DMS153 treated with DMSO at 0.1 percent for 48 hours (cell line): ENCODE measurements around the gene SNORC.

Source experiments
- DNase-seq: peaks from one replicate; lab custom pipeline; 2025; ENCODE audit not compliant: unreplicated experiment; lab: John Stamatoyannopoulos, UW

Gene SNORC

DNA sequence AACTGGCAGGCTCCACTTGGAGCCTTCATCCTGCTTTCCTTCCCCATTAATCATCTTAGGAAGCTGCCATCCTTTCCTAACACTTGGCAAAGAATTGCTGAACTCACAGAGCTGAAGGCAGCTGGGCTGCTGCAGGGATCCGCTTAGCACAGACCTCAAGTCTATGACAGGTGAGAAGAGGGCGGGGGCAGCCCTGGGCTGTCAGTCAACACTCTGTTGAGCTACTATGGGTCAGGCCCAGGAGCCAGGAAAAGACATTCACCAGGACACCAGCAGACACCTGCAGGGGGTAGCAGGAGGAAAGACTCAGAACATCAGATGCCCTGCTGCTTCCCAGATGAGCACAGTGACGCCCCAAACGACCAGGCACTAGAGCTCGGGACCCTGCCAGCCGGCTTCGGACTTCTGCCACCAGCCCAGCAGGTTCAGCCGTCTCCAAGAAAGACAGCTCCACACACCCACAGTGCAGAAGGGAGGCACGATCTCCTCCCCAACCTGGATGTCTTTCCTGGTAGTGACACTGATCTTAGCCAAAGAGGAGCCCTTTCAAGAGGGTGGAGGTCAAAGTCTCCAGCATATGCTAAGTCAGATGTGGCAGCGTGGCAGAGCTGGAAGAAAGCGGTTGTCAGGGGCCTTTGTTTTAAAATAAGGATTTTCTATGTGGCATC lies 55.2 kb downstream of the SNORC start:
- DNase-seq = no peak

DNA sequence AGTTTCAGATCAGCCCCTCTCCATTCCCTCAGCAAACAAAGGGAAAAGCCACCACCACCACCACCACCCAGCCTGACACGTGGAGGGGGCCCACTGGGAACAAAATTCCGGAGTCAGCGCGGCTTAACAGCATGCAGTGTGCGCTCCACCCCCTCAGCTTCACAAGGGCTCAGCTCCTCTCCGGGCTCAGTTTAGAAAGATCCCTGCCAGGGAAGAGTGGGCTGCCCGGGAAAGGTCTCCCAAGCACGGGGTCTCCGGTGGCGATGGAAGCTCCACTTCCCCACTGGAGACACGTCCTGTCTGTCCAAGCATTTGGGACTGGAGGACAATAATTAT lies 55.7 kb downstream of the SNORC start:
- no peak for DNase-seq

- no peak for DNase-seq
Measured at GRCh38 chr2:232926431-232926939, 56.4 kb downstream of the SNORC start.

DNA sequence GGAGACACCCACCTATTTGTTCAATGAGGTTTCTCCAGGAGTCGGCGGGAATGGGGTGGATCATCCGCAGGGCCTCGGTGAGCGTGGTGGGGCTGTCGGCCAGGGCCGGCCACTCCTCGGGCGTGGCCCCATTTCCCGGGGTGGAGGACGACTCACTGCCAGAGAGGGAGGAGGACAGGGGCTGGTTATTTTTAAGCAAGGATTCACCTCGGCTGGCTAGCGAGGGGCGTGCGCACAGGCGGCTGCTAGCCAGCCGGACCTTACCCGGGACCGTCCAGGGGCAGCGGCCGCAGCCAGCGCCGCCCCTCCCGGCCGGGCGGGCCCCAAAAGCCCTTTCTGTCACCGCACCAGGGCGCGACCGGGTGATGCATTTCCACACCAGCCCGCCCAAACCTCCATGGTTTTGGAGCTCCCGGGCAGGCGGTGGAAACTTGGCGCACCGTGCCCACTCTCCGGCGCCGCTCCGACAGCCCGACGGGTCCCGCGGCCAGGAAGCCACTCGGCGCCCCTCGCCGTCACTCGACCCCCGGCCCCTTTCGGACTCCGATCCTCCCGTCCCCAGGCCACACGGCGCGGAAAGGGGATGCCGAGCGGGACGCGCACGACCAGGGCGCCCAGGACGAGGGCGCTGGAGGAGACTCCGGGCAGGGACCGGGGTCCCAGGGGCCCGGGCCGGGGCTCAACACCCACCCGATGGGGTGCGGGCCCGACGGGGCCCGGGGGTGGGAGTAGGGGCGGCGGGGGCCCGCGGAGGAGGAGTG lies 57.1 kb downstream of the SNORC start:
- no peak for DNase-seq

DNA sequence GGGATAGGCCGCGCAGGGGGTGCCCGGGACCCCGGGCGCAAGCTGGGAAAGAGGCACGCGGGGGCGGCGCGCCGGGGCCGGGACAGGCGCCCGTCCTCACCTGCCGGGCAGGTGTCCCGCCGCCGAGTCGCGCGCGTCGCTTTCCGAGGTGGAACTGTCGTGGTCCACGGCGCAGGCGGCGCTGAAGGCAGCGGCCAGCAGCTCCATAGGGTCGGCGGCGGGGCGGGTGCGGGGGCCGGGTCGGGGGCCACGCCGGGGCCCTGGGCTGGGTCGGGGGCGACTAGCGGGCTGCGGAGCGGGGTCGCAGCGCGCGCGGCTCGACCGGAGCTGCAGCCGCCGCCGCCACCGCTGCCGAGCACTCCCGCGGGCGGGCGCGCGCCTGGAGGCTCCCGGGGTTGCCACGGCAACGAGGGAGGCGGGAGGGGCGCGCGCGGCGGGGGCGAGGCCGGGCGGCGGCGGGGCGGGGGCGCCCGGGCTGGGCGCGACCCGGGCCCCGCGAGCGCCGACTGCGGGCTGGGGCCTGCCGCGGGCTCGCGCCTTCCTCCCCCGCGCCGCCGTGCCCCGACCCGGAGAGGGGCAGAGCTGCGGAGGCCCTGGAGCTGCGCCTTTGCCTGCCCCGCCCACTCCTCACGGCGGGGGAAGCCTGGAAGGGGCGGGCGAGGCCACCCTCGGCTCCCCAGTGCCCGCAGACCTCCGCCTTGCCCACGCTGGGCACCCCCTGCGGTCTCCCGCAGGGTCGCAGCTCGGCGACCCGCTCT lies 57.9 kb downstream of the SNORC start:
- no peak for DNase-seq
